GM18508 (cell line): Measurements from ENCODE around the gene GALNT12.

Experiments used
- ATAC-seq: cut with Tn5 transposase; IDR thresholded peaks from one replicate; pipeline ENCODE4 v1.9.1; 2021; ENCODE audit warnings: moderate number of reproducible peaks; ENCODE audit not compliant: insufficient read depth, unreplicated experiment

Gene GALNT12

GRCh38 chr9:98894761-98895160 lies 87.3 kb downstream of the GALNT12 start:
- no peak for ATAC-seq

GRCh38 chr9:98896632-98897031 lies 89.2 kb downstream of the GALNT12 start:
- no peak for ATAC-seq

GRCh38 chr9:98897745-98898144 lies 90.3 kb downstream of the GALNT12 start:
- ATAC-seq: no peak

GRCh38 chr9:98899408-98900056 lies 92.1 kb downstream of the GALNT12 start:
- ATAC-seq: no peak
